Activated T-cell treated with anti-CD3 and anti-CD28 coated beads for 24 hours (primary cell): ENCODE measurements around the gene ZDHHC22.
"Not testable (repeated sequence)": the region's sequence is repeated elsewhere in the genome, so short reads cannot be mapped to it uniquely, and the experiment has no call there.

ENCODE experiments used
- DNase-seq: peaks from one replicate; pipeline ENCODE4 v3.0.0-alpha.2; 2020; ENCODE audit warnings: low read depth

Gene ZDHHC22

GRCh38 chr14:77141214-77142004, at the start of gene ZDHHC22:
TSS of gene ZDHHC22 (minus strand) at chr14:77141791. CDS start at chr14:77139738, 2,053 bp downstream.
- DNase-seq: no peak

- DNase-seq: no peak
These were observed 49.4 kb upstream of the ZDHHC22 start for GRCh38 chr14:77190977-77191376.

GRCh38 chr14:77189479-77189878, 47.9 kb upstream of the ZDHHC22 start:
- DNase-seq: no peak

- no peak for DNase-seq
These were observed 46.0 kb upstream of the ZDHHC22 start for GRCh38 chr14:77187649-77188012.

- no peak for DNase-seq
These were observed 45.5 kb upstream of the ZDHHC22 start for GRCh38 chr14:77186911-77187648.

GRCh38 chr14:77185093-77185465, 43.5 kb upstream of the ZDHHC22 start:
- no peak for DNase-seq

- no peak for DNase-seq
These were observed 43.0 kb upstream of the ZDHHC22 start for GRCh38 chr14:77184396-77185092.

GRCh38 chr14:77183896-77184295, 42.3 kb upstream of the ZDHHC22 start:
- DNase-seq: no peak

GRCh38 chr14:77181603-77182437, 40.2 kb upstream of the ZDHHC22 start, which contains the start of gene TMEM63C:
TSS of gene TMEM63C (plus strand) at chr14:77181798. CDS start at chr14:77218814, 37,016 bp downstream.
- peak; percentile 57 for DNase-seq

- DNase-seq: no peak
These were observed 39.4 kb upstream of the ZDHHC22 start for GRCh38 chr14:77180726-77181602.

GRCh38 chr14:77178656-77179055, 37.1 kb upstream of the ZDHHC22 start:
- DNase-seq: no peak

- DNase-seq: no peak
These were observed 36.1 kb upstream of the ZDHHC22 start for GRCh38 chr14:77177702-77178101.

- no peak for DNase-seq
These were observed 34.3 kb upstream of the ZDHHC22 start for GRCh38 chr14:77175843-77176242.

GRCh38 chr14:77173911-77174617, 32.5 kb upstream of the ZDHHC22 start:
- DNase-seq: not testable (repeated sequence)

- no peak for DNase-seq
These were observed 31.3 kb upstream of the ZDHHC22 start for GRCh38 chr14:77172916-77173315.

- no peak for DNase-seq
These were observed 28.5 kb upstream of the ZDHHC22 start for GRCh38 chr14:77170045-77170444.

- no peak for DNase-seq
These were observed 19.4 kb upstream of the ZDHHC22 start for GRCh38 chr14:77161011-77161410.

GRCh38 chr14:77158882-77159255, 17.3 kb upstream of the ZDHHC22 start:
- DNase-seq: no peak

GRCh38 chr14:77158175-77158881, 16.7 kb upstream of the ZDHHC22 start:
- DNase-seq: no peak

GRCh38 chr14:77157740-77158139, 16.1 kb upstream of the ZDHHC22 start:
- DNase-seq: no peak
